ENCODE results near the gene CHTOP.
A peak's percentile ranks its signal among the peaks of the same experiment; 100 is the strongest.
"Not testable (repeated sequence)": the region's sequence is repeated elsewhere in the genome, so short reads cannot be mapped to it uniquely, and the experiment has no call there.

The CHTOP gene

GRCh38 chr1:153667439-153667838 is 33.6 kb downstream of the CHTOP start:
- no peak for DNase-seq

GRCh38 chr1:153668672-153669071 is 34.8 kb downstream of the CHTOP start:
- not testable (repeated sequence) for DNase-seq

- DNase-seq, result no peak
Observed at GRCh38 chr1:153669606-153670005, 35.7 kb downstream of the CHTOP start.

GRCh38 chr1:153670257-153670858 is 36.5 kb downstream of the CHTOP start:
- peak; percentile 53 for DNase-seq

GRCh38 chr1:153670859-153671627 is 37.2 kb downstream of the CHTOP start, which contains the start of gene ILF2:
TSS of gene ILF2 (minus strand) at chr1:153670993. CDS start at chr1:153670922, 71 bp downstream.
- peak; percentile 99 for DNase-seq

- DNase-seq, result not testable (repeated sequence)
Observed at GRCh38 chr1:153671628-153672353, 37.9 kb downstream of the CHTOP start.

- no peak for DNase-seq
Observed at GRCh38 chr1:153673511-153673910, 39.6 kb downstream of the CHTOP start.

- peak; percentile 74 for DNase-seq
Observed at GRCh38 chr1:153677718-153678518, 44.1 kb downstream of the CHTOP start.

- DNase-seq, result peak; percentile 55
Observed at GRCh38 chr1:153678519-153679336, 44.9 kb downstream of the CHTOP start, which contains the start of gene NPR1. TSS of gene NPR1 (plus strand) at chr1:153678688. CDS start at chr1:153679109, 421 bp downstream.

GRCh38 chr1:153679337-153680119 is 45.7 kb downstream of the CHTOP start:
- DNase-seq, result peak; percentile 56

- no peak for DNase-seq
Observed at GRCh38 chr1:153680120-153680403, 46.2 kb downstream of the CHTOP start.

GRCh38 chr1:153682730-153683129 is 48.9 kb downstream of the CHTOP start:
- no peak for DNase-seq

GRCh38 chr1:153683854-153684253 is 50.0 kb downstream of the CHTOP start:
- no peak for DNase-seq

GRCh38 chr1:153684892-153685291 is 51.0 kb downstream of the CHTOP start:
- no peak for DNase-seq

- DNase-seq, result no peak
Observed at GRCh38 chr1:153685544-153686340, 51.9 kb downstream of the CHTOP start.

GRCh38 chr1:153687346-153688125 is 53.7 kb downstream of the CHTOP start:
- DNase-seq, result no peak

GRCh38 chr1:153688276-153688675 is 54.4 kb downstream of the CHTOP start:
- no peak for DNase-seq

GRCh38 chr1:153688736-153689328 is 55.0 kb downstream of the CHTOP start:
- DNase-seq, result no peak

- DNase-seq, result no peak
Observed at GRCh38 chr1:153693466-153693865, 59.6 kb downstream of the CHTOP start.

Data from right forelimb (tissue), 1 donor.